Activated naive CD4-positive, alpha-beta T cell (primary cell): Measurements from ENCODE around the gene ARHGEF28.

ENCODE experiments used
- DNase-seq, 4 experiments: peaks; one replicate each; lab custom pipeline; 2025; lab: John Stamatoyannopoulos, UW

Gene ARHGEF28

DNA sequence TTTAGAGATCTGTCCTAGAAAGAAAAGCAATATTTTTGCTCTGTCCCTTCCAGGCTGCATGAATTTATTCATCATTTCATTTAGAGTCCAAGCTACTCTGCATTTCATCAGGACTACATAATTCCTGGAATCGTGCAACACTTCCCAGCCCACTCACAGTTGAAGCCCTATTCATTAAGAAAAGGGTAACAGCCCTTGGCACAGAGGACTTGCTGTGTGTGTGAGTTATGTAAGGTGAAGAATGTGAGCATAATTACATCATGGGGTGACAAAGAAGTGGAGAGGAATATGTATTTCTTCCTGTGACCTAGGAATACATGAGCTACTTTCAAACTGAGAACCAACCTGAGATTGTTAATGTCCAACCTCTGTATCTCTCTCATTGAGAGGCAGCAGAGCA is 317.4 kb downstream of the ARHGEF28 start:
- DNase-seq, result no peak

DNA sequence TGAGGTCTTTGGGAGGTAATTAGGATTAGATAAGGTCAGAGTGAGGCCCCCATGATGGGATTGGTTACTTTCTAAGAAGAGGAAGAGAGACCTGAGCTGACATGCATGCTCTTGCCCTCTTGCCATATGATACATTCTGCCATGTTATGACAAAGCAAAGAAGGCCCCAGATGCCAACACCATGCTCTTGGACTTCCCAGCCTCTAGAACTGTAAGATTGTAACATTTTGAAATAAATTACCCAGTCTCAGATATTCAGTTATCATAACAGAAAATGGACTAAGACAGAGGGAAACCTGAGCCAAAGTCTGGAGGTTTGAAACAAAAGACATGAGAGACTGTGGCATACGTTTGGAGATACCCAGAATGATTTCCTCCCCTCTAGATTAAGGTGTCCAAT is 318.6 kb downstream of the ARHGEF28 start:
- no peak for DNase-seq

DNA sequence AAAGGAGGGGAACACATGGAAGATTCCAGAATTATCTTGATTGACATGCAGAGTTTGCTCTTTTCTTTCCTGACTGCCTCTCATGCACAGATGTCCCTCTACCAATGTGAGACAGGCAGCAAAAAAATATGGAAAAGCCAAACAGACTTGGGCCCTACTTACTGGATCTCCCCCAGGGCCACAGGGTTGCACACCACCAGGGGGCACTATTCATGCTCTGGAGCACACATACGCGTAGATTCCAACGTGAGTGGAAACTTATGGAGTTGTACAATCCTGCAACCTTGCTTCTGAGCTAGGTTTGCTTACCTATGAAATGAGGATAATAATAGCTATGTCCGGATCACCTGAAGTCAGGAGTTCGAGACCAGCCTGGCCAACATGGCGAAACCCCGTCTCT is 319.5 kb downstream of the ARHGEF28 start:
- no peak for DNase-seq

DNA sequence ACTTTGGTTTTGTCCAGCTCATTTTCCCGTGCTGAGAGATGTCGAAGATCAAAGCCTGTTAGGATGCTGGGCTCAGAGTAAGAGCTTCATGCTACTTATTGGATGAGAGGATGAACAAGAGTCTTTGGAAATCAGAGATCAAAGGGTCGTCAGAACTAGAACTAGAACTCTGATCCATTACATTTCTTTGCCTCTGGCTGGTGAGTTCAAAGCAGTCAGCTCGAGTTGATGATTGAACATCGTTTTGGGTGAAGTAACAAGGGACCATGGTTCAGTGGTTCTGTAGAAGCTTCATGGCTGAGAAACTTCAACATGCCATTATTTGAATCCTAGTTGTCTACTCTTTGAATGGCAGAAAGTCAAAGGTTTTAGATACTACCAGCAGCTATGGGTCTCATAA is 320.3 kb downstream of the ARHGEF28 start:
- DNase-seq, result no peak

DNA sequence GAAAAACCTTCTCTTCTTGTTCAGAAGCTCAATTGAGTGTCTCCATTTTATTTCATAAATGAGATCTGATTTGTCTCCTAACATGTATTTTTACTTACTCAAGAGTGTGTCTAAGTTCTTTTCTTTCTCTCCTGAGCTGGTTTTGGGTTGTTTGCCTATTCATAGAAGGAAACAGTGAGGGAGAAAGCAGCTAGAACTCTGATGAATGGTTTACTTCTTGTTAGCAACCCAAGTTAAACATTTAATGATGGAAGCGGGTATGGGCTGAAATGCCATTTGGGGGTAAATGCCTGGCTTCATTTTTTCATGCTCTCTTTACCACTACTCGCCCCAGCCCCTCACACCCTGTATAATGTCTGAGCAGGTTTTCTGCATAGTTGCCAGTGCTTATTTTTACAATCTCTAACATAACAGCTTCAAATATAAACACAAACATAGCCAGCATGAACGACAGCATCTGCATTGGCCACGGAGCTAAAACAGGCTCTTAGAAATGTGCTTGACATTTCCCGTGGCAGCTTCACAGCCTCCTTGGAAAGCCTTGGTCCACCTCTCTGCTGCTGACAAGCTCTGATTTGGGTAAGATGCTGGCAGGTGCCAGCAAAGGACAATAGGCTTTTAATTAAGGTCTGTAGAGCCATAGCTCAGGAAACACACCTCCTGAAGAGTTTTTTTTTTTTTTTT is 321.1 kb downstream of the ARHGEF28 start:
- no peak for DNase-seq

DNA sequence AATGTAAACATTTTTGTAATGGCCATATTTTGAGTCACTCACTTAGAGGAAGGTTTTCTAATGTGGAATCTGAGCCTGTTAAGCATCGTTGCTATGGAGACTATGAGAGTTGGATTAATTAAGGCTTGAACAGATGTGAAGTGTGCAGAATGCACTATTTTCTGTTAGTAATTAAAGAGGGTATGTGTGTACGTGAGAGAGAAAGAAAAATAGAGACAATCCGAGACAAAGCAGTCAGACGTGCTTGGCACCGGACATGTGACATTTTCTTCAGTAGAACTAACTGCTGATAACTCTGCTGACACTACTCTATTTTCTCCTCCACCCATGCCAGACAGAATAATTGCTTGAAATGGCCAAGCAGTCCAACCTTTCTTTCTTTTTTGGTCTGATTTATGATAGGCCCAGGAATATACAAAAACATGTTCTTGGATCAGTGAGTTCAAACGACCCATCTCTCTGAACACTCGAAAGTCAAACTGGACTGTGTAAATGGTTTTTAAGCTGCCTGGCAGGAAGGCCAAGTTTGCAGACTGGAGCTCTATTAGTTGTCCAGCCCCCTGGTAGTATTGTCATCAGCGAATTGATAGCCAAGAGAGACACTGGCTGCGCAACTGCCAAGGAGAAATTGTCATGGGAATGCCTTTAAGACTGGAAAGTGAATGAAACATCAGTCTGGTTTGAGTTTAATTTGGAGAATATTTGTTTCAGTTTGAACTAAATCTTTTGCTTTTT is 322.1 kb downstream of the ARHGEF28 start:
- DNase-seq, result no peak

DNA sequence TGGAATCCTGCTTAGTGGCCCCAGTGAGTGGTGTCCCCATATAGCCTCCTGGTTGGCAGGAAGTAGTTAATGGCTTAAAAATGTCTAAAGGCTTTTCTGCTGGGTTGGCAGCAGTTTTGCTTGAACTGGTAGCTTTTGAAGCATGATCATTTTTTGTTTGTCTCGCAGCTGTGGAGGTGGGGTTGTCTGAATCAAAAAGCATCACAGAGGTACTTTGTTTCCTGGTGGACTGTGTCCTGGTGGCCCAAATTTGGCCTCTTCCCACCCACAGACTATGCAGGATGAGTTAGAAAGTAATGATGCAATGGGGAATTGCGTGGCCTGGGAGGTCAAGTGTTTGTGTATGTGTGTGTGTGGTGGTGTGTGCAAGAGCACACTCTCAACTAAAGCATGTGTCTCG is 322.7 kb downstream of the ARHGEF28 start:
- DNase-seq, result no peak

DNA sequence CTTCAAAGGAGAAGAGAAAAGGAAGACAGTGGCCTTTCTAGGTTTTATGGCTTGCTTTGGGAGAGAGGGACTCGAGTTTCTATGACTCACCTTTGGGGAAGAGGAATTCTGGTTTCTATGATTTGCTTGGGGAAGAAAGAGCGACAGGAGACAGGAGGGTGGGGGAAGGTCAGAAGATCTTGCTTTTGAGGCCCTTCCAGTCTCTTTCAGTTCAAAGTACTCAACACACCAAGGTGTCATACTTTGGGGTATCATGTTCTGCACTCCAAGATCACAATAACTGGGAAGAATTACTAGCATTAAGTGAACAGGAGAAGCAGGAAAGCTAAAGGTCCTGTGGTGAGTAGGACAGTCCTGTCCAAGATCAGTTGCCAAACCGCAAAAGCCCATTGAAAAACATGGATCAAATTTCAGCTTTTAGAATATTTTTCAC is 324.5 kb downstream of the ARHGEF28 start:
- DNase-seq, result no peak

DNA sequence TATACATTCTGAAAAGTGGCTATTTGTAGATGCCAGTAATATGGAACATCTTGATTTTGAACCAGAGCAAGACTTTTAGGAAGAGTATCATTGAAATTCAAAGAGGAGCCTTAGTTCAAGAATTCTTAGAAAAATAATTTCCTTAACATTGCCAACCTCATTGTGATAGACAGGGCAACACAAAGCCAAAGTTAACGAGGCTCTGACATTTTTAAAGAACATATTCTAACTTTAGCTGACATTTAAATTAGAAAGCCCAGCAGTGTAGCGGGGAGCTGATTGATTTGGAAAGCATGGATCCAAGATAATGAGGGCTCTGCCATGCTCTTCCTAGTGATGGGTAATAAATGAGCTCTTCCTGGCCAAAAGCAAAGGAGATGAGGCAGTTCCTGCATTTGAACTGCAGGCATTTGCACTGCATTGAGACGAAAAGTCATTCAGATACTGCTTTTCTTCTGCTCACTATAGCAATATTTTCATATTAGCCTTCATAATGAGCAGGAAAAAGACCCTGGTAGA is 325.0 kb downstream of the ARHGEF28 start:
- no peak for DNase-seq

DNA sequence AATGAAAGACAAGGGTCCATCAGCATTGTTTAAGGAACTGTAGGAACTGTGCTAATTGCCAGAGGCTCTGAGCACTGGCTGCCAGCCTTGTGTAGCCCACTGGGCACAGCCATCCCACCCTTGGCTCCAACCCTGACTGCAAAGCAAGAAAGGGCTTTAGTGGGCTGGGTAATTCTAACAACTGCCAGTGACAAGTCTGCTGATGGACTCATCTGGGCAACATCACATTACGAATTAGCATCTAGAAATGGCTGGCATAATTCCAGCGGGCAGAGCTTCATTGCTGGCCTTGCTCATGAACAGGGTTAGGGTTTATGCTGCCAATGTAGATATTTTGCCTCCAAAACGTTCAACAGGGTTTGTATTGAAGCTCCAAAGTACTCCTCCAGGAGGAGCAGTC is 326.9 kb downstream of the ARHGEF28 start:
- no peak for DNase-seq

DNA sequence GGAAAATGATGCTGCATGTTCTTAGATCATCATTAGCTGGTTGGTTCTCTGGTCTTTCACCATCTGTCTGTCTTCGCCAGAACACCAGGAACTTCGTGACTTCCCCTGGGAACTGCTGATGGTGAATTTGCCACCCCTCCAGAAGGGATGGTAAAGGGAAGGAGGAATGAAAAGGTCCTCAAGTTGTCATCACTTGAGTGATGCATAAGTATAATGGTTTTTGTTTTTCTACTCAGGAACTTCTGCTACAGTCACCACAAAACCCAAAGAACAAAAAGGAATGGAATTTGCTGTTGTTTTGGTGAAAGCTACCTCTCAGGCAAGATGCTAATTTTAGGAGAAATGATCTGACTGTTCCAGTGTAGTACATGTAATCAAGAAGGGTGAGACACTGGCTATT is 328.4 kb downstream of the ARHGEF28 start:
- no peak for DNase-seq

DNA sequence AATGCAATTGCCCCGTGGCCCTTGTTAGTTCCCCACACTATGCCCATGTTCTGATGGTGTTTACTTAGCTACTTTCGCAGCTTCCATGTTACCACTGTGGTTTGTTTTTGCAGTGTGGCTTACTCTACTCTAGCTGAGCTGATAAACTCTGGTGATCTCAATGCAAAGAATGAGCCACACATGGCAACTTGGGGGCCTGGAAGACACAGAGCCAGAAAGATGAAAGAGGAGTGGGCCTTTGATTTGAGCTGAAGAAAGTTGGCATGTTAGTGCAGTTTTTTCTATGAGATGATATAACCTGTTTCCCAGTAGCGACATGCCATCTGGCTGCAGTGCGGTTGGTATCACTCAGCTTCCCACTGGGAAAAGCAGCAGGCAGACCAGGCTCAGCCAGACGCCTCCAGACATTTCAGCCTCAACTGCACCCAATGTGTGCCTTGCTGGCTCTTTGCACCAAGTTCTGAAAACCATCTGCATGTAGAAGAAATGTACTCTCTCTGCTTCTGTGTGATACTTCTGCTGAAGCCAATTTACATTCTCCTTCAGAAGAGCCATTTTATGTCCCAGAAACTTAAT is 329.4 kb downstream of the ARHGEF28 start:
- no peak for DNase-seq

DNA sequence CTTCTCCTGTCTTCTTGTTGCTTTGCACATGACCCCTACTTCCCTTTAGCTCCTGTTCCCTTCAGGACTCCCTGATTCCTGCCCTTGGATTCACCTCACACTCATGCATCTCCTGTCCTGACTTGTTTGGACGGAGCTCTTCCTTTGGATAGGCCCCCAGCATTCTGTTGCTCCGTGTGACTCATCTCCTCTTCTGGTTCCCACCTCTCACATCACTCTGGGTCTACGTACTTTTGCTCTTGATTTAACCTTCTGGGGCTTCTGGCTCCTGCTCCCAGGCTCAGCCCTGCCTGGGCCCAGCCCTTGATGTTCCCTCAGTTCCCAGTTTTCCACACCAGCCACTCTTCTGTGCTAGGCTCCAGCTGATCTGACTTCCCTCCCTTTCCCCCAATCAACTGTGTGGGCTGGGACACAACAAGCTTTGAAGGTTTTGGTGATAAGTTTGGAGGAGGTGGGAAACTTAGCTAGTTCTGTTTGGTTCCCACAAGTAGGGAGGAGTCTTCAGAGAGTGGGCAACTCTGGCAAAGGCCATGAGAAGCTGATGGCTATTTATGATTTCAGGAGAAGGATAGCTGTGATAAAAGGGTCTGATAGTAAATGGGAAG is 331.5 kb downstream of the ARHGEF28 start:
- no peak for DNase-seq

DNA sequence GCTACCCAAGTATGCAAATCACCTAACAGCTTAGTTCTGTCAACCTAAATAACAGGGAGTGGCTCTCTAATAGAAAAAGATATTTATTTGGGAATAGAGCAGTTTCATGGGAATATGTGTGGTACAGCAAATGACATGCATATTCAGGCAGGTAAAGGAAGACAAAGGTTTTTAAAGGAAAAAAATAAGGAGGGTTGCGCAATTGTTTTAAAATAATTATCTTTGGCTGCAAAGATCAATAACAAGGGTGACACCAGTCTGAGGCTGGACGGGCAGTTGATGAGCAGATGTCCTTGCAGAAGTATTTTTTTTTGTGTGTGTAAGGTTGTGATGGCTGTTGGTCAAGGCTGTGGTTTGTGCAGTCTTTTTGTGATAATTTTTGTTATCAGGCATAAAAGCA is 332.0 kb downstream of the ARHGEF28 start:
- DNase-seq, result no peak

DNA sequence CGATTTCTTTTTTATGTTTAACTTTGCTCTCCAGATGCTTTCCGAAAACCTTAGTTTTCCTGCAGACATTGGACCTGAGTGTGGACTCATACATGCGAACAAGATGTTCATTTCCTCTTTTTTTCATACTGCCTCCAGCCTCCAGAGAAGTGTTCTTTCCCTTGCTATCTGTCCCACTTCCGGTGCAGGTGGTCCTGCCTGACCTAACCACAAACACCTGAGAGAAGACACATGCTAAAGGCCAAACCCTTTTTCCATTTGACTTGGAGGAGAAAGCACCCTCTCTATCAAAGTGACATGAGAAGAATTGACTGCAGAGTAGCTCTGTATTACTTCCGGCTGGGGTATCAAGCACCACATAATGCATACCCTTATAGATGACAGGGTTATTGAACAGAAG is 334.0 kb downstream of the ARHGEF28 start:
- no peak for DNase-seq

DNA sequence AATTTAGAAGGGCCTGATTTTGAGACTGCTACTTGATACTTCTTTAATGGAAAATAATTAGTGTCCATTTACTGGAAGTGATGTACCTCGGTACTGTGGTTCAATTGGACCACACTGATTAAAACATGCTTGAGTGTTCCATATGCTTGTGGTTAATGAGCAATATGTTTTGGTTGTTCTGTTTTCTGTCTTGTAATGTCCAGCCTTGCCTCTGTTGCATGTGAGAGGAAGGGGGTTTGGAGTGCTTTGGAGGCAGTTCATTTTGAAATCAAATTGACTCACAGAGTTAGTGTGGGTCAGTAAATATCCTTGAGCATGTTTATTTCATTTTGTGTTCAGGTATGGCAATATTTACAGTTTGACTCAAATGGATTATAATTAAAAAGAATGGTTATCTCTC is 334.4 kb downstream of the ARHGEF28 start:
- no peak for DNase-seq

DNA sequence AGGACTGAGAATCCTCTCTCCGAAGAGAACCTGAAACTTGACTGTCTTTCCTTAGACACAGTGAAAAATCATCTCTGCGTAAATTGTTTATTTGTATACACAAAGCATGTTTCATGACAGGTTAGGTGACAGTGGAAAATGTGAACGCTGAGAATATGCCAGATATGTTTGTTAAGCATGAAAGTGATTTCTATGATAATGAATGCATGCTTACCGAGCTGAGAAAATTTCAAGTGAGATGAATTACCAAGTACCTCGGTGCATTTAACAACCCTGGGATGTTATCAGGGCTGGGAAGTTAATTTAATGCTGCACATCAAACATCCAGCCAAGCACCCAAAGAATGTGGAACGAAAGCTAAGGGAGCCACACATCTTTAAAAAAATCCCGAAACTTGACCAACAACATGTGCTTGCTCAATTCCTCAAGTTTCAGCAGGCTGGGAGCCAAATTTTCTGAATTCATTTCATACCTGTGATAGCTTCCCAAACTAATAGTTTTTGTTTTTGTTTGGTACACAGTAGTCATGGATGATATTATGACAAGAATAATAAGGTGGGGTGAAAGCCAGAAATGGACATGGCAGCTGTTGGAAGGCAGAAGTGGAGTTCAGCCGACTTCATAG is 336.9 kb downstream of the ARHGEF28 start:
- no peak for DNase-seq

DNA sequence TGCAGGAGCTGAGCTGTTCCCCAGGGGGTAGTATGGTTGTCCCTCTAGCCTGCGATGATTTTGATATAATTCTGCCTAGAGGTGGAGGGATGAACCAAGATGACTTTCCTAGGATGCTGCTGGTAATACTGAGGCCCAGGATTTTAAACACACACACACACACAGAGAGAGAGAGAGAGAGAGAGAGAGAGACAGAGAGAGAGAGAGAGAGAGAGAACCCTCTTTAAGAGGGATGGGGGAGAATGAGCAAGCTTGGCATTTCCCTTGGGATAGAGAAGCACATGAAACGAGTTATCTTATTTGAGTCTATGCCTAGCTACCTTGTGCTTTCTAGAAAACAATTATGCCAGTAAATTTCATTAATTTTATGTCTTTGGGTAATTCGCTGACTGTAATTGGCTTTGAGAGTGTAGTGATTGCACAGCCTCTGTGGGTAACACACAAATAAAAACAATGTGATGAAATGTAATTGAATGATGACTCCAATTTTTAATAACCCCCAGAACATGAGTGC is 338.4 kb downstream of the ARHGEF28 start:
- DNase-seq, result no peak

DNA sequence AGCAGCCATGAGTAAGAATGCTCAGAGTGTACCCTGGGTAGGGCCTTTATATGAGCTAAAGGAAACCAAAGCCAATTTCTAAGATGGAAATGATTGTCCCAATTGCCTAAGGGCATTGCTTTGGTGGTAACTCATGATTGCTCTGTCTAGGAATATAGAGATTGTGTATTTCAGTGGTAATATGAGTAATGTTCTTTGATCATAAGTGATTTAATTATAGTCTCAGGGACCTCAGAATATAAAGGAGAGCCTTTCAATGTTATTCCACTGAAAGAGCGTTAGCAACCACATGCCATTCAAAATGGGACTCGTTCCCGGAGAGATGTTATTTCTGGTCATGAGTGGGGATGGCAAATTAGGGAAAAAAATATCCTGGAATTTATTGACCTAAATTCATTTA is 340.5 kb downstream of the ARHGEF28 start:
- no peak for DNase-seq

DNA sequence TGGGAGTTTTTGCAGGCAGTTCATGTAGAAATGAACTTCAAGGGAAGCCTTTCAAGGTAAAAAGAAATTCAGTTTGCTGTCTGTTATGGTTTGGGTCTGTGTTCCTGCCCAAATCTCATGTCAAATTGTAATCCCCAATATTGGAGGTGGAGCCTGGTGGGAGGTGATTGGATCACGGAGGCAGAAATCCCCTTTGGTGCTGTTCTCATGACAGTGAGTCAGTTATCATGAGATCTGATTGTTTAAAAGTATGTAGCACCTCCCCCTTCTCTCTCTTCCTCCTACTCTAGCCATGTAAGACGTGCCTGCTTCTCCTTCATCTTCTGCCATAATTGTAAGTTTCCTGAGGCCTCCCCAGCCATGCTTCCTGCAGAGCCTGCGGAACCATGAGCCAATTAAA is 341.4 kb downstream of the ARHGEF28 start:
- no peak for DNase-seq

DNA sequence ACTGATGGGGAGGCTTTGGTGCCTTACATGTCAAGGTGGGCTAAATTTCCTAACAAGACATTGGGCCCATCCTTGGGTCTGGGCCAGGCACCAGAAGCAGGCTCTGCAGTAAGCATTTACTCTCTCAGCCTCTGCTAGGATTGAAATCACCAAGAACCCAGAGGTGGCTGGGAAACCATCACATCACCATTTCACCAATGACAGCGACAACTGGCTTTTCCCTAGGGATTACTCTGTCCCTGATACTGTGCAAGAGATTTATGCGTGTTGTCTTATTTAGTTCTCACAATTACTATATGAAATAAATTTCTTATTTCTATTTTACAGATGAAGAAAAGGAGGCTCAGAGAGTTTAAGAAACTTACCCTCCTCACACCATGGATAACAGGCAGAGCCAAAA is 342.2 kb downstream of the ARHGEF28 start:
- DNase-seq, result no peak

DNA sequence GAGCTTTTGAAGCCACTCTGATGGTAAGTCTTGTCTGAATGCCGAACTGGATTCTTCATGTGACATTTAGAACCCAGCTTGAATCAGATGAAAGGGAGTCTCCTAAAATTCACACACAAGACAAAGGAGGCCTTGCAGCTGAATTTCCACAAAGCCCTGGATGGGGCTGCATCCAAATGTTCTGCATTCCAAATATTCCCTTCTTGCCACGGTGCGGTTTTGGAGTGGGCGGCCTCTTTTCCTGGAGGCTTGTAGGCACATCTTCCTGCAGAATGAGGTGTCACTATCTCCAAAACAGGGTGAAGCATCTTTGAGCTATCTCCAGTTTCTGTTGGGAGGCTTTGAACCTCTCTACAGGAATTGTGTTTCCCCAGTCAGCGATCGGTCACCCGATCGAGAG is 342.7 kb downstream of the ARHGEF28 start:
- no peak for DNase-seq
